ENCODE data around the gene SYT12.

The SYT12 gene

GRCh38 chr11:67056267-67057204 lies 33.6 kb downstream of the SYT12 start, which contains the start of gene RHOD:
Gene RHOD, plus strand, starts transcription at chr11:67056847. Its CDS starts 56 bp downstream, at chr11:67056903.
- no peak for DNase-seq

GRCh38 chr11:67057205-67057672 lies 34.3 kb downstream of the SYT12 start:
- no peak for DNase-seq

- DNase-seq = no peak
Observed at GRCh38 chr11:67058506-67058905, 35.6 kb downstream of the SYT12 start.

DNA sequence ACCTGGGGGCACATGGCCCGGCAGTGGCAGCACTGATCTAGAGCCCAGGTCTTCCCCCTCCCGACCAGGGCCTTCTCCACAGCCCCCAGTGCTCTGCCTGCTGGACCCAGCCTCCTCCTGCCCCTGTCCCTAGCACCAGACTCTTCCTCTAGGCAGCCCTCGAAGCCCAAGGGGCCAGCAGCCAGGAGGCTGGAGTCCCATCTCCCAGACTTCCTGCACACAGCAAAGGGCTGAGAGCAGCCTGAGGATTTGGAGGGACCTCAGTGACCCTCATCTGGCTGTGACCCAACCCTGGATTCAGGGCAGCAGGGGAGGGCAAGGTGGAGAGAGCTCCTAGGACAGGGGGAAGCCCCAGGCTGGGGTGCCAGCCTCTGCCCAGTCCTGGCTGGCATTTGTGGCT lies 36.7 kb downstream of the SYT12 start:
- DNase-seq = no peak

GRCh38 chr11:67060111-67060522 lies 37.2 kb downstream of the SYT12 start:
- no peak for DNase-seq

GRCh38 chr11:67062526-67063373 lies 39.8 kb downstream of the SYT12 start:
- DNase-seq = no peak

DNA sequence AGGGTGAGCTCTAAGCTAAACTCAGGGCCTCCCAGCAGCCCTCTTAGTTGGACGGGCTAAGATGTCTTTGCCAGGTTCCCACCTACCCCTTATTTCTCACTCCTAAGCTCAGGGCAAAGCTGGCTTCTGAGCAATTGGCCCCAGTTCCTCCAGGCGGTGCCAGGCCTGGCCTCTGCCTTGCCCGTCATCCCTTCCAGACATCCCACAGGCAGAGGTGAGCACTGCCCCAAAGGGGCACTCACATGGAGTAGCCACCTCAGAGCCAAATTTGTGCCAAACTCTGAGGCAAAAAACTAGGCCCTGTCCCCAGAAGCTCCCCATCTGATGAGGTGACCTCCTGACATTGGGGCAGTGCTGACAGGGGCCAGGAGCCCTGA lies 43.4 kb downstream of the SYT12 start:
- DNase-seq = no peak

- DNase-seq = peak in 12 of 14 donors; percentile 9 to 68 (median 32)
Observed at GRCh38 chr11:67071420-67072284, 48.7 kb downstream of the SYT12 start.

GRCh38 chr11:67072295-67072694 lies 49.4 kb downstream of the SYT12 start:
- DNase-seq = no peak

GRCh38 chr11:67073908-67074307 lies 51.0 kb downstream of the SYT12 start:
- no peak for DNase-seq

- DNase-seq = no peak
Observed at GRCh38 chr11:67076202-67076601, 53.3 kb downstream of the SYT12 start.

- DNase-seq = no peak
Observed at GRCh38 chr11:67079065-67079705, 56.3 kb downstream of the SYT12 start.

- no peak for DNase-seq
Observed at GRCh38 chr11:67082071-67082791, 59.3 kb downstream of the SYT12 start.

- no peak for DNase-seq
Observed at GRCh38 chr11:67083786-67084366, 60.9 kb downstream of the SYT12 start.

- DNase-seq = no peak
Observed at GRCh38 chr11:67085617-67086016, 62.7 kb downstream of the SYT12 start.

GRCh38 chr11:67090717-67091116 lies 67.8 kb downstream of the SYT12 start:
- DNase-seq = no peak

GRCh38 chr11:67095214-67095507 lies 72.2 kb downstream of the SYT12 start:
- no peak for DNase-seq

GRCh38 chr11:67098799-67099429 lies 76.0 kb downstream of the SYT12 start:
- DNase-seq = no peak

GRCh38 chr11:67099831-67100324 lies 76.9 kb downstream of the SYT12 start:
- DNase-seq = no peak
